Effector memory CD4-positive, alpha-beta T cell (primary cell): ENCODE measurements around the gene SLC16A1.

ENCODE experiments used
- DNase-seq, 3 donors: peaks; one replicate each; pipeline ENCODE4 v3.0.0-alpha.2; 2020
- H3K27ac ChIP-seq: 2 replicates; pipeline ENCODE4 v1.7.0; 2013; ENCODE audit warnings: mild to moderate bottlenecking, low read length, moderate library complexity; ENCODE audit not compliant: insufficient read depth, poor library complexity, severe bottlenecking
- H3K27me3 ChIP-seq: replicated peaks from 2 replicates; pipeline ENCODE4 v1.7.0; 2013; ENCODE audit warnings: mild to moderate bottlenecking, low read length; ENCODE audit not compliant: insufficient read depth, control insufficient read depth, poor library complexity, severe bottlenecking
- H3K36me3 ChIP-seq: 2 replicates; pipeline ENCODE4 v1.7.0; 2013; ENCODE audit warnings: mild to moderate bottlenecking, low read length, moderate library complexity; ENCODE audit not compliant: control insufficient read depth, insufficient read depth
- H3K4me1 ChIP-seq: 2 replicates; pipeline ENCODE4 v1.7.0; 2013; ENCODE audit warnings: low read length, mild to moderate bottlenecking; ENCODE audit not compliant: control insufficient read depth, insufficient read depth, poor library complexity, severe bottlenecking
- H3K4me3 ChIP-seq: 2 replicates; pipeline ENCODE4 v1.7.0; 2013; ENCODE audit warnings: low read length, low read depth, mild to moderate bottlenecking; ENCODE audit not compliant: insufficient read depth, poor library complexity, severe bottlenecking
- H3K9me3 ChIP-seq: 2 replicates; pipeline ENCODE4 v1.7.0; 2013; ENCODE audit warnings: mild to moderate bottlenecking, low read length, moderate library complexity; ENCODE audit not compliant: control insufficient read depth

Gene SLC16A1

DNA sequence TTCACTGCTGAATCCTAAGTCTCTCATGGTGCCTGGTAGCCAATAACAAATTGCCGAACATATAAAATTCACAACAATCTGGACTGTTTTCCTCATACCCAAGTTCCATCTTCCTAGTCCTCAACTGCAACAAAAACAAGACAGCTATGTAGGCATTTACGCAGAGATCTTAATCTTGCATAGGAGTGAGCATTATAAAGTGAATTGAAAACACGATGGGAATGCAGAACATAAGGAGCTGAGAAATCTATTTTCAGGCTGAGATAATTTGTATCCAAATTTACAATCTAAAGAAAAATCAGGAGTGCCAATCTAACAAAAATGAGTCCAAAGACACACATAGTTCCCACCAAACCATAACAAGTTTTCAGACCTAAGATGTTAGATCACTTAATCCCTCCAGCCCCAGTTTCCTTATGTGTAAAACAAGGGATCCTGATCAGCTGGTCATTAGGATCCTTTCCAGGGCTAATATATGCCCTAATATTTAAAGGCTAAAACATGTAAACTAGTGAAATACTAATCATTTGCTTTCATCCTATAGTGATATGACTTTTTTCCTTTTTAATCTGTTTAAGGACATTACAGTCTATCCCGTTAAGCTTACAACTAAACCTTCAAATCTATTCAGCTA lies 1.9 kb downstream of the SLC16A1 start:
- no peak for DNase-seq
- no peaks in the 10 kb centered on the region for H3K27me3 ChIP-seq
- no peaks in the 10 kb centered on the region for H3K9me3 ChIP-seq
- no peak overlapping the region for H3K4me3 ChIP-seq
- no peak overlapping the region for H3K27ac ChIP-seq
- H3K36me3 ChIP-seq, result no peaks in the 10 kb centered on the region
- H3K4me1 ChIP-seq, result peaks cover 15% of the 10 kb centered on the region

DNA sequence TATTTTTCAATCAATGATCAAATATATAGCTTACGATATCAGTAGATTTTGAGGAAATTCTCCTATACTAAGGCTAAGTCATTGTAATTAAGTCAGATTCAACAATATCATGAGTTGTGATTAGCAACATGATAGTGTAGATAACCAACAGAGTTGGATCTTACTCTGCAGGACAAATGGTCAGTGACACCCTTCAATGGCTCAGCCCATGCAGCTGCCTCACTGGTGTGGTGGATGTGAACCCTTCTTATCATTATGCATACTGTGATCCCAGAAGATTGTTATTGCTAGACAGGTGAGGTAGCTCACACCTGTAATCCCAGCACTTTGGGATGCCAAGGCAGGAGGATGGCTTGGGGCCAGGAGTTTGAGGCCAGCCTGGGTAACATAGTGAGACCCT lies 5.6 kb downstream of the SLC16A1 start:
- no peak for DNase-seq
- H3K9me3 ChIP-seq, result no peaks in the 10 kb centered on the region
- H3K27me3 ChIP-seq, result no peaks in the 10 kb centered on the region
- H3K27ac ChIP-seq, result no peak overlapping the region
- no peaks in the 10 kb centered on the region for H3K4me1 ChIP-seq
- H3K4me3 ChIP-seq, result no peak overlapping the region
- no peaks in the 10 kb centered on the region for H3K36me3 ChIP-seq

DNA sequence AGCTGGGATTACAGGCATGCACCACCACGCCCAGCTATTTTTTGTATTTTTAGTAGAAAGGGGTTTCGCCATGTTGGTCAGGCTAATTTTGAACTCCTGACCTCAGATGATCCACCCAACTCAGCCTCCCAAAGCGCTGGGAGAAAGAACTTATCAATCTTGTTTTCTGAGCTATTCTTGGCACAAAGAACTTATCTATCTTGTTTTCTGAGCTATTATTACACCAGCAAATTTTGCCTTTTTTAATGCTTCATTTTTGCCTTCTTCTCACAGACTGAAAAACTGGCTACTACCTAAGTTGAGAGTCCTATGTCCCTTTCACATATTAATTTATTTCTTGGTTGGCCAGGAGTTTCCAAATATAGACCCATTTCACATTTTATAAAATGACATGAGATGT lies 9.3 kb downstream of the SLC16A1 start:
- no peak for DNase-seq
- Histone ChIP-seq H3K27me3 (no peaks in the 10 kb centered on the region), H3K4me3 (no peak overlapping the region), H3K4me1 (no peaks in the 10 kb centered on the region), H3K9me3 (no peaks in the 10 kb centered on the region), H3K27ac (no peak overlapping the region), H3K36me3 (no peaks in the 10 kb centered on the region)

DNA sequence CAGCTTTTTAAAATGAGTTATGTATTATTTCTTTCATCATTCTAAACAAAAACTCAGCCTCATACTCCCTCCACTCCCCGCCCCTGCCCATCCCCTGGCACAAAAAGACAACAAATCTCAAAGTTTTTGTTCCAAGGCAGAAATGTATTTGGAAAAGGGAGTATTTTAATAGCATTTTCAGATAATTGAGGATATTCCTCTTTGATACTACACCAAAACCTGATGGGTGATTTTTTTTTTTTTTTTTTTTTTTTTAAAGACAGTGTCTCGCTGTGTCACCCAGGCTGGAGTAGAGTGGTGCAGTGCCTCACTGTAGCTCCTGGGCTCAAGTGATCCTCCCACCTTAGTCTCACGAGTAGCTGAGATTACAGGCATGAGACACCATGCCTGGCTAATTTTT lies 16.2 kb downstream of the SLC16A1 start:
- Histone ChIP-seq H3K27me3 (no peaks in the 10 kb centered on the region), H3K4me1 (no peaks in the 10 kb centered on the region), H3K4me3 (no peak overlapping the region), H3K36me3 (no peaks in the 10 kb centered on the region), H3K27ac (no peak overlapping the region), H3K9me3 (no peaks in the 10 kb centered on the region)
- no peak for DNase-seq

DNA sequence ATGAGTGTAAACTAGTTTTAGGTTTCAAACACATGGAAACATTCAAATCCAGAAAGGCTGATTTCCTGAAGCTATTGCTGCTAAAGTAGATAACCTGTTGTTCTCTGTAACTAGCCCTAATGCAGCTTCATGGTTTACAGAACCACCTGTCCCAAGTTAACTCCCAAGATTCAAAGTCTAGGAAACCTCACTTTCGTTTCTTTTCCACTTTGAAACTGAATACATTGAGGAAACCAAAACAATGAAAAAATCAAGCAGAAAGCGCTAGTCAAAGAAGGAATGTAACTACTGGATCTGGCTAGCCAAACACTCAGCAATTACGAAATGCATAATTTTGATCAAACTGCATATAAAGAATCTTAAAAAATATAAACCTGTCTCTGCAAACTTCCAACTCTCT lies 17.8 kb downstream of the SLC16A1 start:
- Histone ChIP-seq H3K4me1 (no peaks in the 10 kb centered on the region), H3K27ac (no peak overlapping the region), H3K36me3 (no peaks in the 10 kb centered on the region), H3K4me3 (no peak overlapping the region), H3K9me3 (no peaks in the 10 kb centered on the region), H3K27me3 (no peaks in the 10 kb centered on the region)
- no peak for DNase-seq

DNA sequence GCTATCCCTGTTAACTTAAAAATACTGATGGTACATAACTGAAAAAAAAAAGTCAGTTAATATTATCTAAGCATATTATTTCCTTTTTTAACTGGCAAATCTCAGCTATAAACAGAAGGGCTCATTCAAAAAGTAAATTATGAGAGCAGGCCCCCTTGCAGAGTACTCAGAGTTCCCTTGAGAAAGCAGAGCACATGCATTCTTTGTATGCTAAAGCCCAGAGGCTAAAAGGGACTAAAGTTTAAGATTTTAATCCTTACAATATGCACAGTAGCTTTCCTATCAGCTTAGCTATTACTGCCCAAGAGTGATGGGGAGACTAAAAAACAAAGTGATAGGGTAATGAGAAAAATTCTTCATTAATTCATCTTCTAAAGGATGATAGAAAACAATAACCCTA lies 18.5 kb downstream of the SLC16A1 start:
- Histone ChIP-seq H3K4me3 (no peak overlapping the region), H3K9me3 (no peaks in the 10 kb centered on the region), H3K36me3 (no peaks in the 10 kb centered on the region), H3K4me1 (no peaks in the 10 kb centered on the region), H3K27ac (no peak overlapping the region), H3K27me3 (no peaks in the 10 kb centered on the region)
- no peak for DNase-seq

DNA sequence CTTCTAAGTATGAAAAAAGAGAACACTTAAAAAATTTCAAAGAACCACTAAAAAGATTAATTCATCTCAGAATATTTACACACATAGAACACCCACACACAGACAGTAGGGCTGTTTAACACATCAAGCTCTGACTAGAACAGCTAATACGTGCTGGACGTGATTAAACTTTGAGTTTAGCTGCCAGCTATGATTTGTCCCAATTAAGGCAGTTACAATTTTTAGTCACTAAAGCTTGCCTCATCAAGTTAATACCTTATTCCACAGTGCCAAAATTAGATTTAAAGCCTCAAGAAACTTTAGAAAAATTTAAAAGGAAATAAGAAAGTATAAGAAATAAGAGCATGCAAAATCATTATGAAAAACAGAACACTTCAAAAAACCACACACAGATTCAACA lies 18.9 kb downstream of the SLC16A1 start:
- Histone ChIP-seq H3K4me1 (no peaks in the 10 kb centered on the region), H3K27ac (no peak overlapping the region), H3K27me3 (no peaks in the 10 kb centered on the region), H3K4me3 (no peak overlapping the region), H3K9me3 (no peaks in the 10 kb centered on the region), H3K36me3 (no peaks in the 10 kb centered on the region)
- no peak for DNase-seq

DNA sequence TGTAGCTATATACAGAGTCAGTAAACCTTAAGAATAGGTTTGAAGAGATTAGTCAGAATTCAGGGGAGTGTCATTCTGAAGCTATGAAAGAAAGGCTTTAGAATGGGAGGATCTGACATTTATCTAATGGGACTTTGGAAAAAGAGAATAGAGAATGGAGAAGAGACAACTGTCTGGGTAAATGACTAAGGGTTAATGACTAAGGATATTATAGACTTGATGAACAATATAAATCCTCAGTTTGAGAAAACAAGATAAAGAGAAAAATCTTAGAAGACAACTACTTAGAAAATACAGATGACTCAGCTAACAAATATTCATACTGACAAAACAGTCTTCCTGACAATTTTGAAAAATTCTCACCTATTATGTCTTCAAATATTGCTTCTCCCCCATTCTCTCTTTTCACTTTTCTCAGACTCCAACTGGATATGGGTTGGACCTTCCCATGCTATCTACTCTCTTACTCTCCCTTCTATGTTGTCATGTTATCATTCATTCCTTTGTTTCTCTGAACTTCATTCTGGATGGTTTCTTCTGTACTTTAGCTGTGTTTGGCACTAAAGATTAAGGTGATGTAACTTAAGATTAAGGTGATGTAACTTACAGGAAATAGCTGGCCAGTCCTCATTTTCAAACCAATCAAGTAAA lies 20.4 kb downstream of the SLC16A1 start:
- no peaks in the 10 kb centered on the region for H3K9me3 ChIP-seq
- no peak overlapping the region for H3K4me3 ChIP-seq
- no peaks in the 10 kb centered on the region for H3K36me3 ChIP-seq
- no peak for DNase-seq
- H3K4me1 ChIP-seq, result no peaks in the 10 kb centered on the region
- no peaks in the 10 kb centered on the region for H3K27me3 ChIP-seq
- no peak overlapping the region for H3K27ac ChIP-seq

DNA sequence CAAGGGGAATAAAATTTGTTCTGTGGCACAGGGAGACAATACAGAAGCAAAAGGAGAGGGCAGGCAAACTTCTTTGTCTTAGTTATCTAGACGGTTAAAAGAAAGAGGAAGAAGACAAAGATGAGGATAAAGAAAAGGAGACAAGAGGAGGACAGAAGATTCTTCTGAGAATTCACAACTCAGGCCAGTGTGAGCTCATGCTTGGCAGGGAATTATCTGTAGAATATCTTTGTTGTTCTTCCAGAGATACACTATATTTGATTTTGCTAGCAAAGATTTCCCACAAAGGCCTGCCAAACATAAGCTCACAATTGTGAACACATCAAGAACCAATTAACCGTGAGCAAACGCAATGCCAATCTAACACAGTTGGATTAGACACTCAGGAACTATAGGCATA lies 21.4 kb downstream of the SLC16A1 start:
- no peaks in the 10 kb centered on the region for H3K4me1 ChIP-seq
- DNase-seq, result no peak
- no peaks in the 10 kb centered on the region for H3K27me3 ChIP-seq
- H3K27ac ChIP-seq, result no peak overlapping the region
- no peaks in the 10 kb centered on the region for H3K36me3 ChIP-seq
- no peak overlapping the region for H3K4me3 ChIP-seq
- no peaks in the 10 kb centered on the region for H3K9me3 ChIP-seq

DNA sequence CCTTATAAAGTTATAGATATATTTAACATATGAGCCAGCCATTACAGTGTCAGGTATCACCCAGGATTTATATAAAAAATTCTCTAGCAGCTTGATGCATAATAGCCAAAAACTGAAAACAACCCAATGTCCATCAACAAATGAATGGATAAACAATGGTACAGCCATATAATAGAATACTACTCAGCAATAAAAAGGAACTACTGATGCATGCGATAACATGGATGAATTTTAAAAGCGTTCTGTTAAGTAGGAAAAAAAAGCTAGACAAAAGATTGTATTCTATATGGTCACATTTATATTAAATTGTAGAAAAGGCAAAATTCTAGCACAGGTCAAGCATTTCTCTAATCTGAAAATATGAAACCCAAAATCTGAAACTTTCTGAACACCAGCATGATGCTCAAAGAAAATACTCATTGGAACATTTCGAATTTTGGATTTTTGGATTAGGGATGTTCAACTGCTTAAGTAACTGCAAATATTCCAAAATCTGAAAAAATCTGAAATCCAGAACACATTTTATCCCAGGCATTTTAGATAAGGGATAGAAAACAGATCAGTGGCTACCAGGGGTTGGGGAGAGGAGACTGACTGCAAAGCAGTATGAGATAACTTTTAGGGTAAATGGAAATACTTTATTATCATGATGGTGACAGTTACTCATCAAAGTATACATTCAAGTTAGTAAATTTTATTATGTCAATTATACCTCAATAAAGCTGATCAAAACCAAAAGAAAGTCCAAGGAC lies 22.0 kb downstream of the SLC16A1 start:
- no peaks in the 10 kb centered on the region for H3K9me3 ChIP-seq
- no peak overlapping the region for H3K27ac ChIP-seq
- H3K4me3 ChIP-seq, result no peak overlapping the region
- H3K36me3 ChIP-seq, result no peaks in the 10 kb centered on the region
- H3K4me1 ChIP-seq, result no peaks in the 10 kb centered on the region
- no peaks in the 10 kb centered on the region for H3K27me3 ChIP-seq
- DNase-seq, result no peak
